HepG2 (cell line): ENCODE measurements around the gene RHBDF2. TPM values are rescaled to one million over a fixed set of nuclear protein-coding genes. Genes with fewer than 3 reads are reported as not detected.

Experiments
- ATF1 ChIP-seq: IDR thresholded peaks from 2 replicates; pipeline ENCODE4 v1.6.1; 2016; ENCODE audit warnings: mild to moderate bottlenecking, control low read depth
- CC2D1A ChIP-seq: sonication (generic); formaldehyde crosslinking; IDR thresholded peaks from 2 replicates; pipeline ENCODE4 v1.8.1; 2023; ENCODE audit warnings: mild to moderate bottlenecking, missing genetic modification reagents
- CEBPB ChIP-seq: IDR thresholded peaks from 2 replicates; pipeline ENCODE4 v1.6.1; 2011; ENCODE audit warnings: low read depth, low read length, improper control_type of control experiment, borderline replicate concordance
- EHMT2 ChIP-seq: fragments of 200-600 bp; sonication (generic); IDR thresholded peaks from 2 replicates; pipeline ENCODE4 v1.7.0; 2017; ENCODE audit warnings: antibody characterized with exemption, low read depth, low read length, borderline replicate concordance
- EZH2 ChIP-seq: conservative IDR thresholded peaks from 2 replicates; pipeline ENCODE4 v1.6.1; 2012; ENCODE audit warnings: mild to moderate bottlenecking, low read depth, low read length, moderate library complexity
- FOXK1 ChIP-seq: sonication (generic); formaldehyde crosslinking; IDR thresholded peaks from 2 replicates; pipeline ENCODE4 v1.4.0; 2020; ENCODE audit warnings: low read depth, missing genetic modification reagents, borderline replicate concordance
- FOXO1 ChIP-seq: sonication (generic); formaldehyde crosslinking; IDR thresholded peaks from 2 replicates; pipeline ENCODE4 v1.4.0; 2020; ENCODE audit warnings: missing genetic modification reagents
- GABPA ChIP-seq, 2 experiments: IDR thresholded peaks; 2 replicates each; pipeline ENCODE4 v1.6.1; 2011 to 2016; ENCODE audit warnings: low read depth in 2 of 2, low read length in 1 of 2, missing biosample characterization in 1 of 2, missing genetic modification characterization in 1 of 2
- HOXA3 ChIP-seq: sonication (generic); formaldehyde crosslinking; IDR thresholded peaks from 2 replicates; pipeline ENCODE4 v1.5.0; 2020; ENCODE audit warnings: missing genetic modification reagents
- MED13 ChIP-seq: sonication (generic); formaldehyde crosslinking; IDR thresholded peaks from 2 replicates; pipeline ENCODE4 v1.5.0; 2020; ENCODE audit warnings: missing genetic modification reagents
- PBX3 ChIP-seq: sonication (generic); formaldehyde crosslinking; IDR thresholded peaks from 2 replicates; pipeline ENCODE4 v1.8.1; 2023; ENCODE audit warnings: missing genetic modification reagents, inconsistent platforms, borderline replicate concordance
- RXRA ChIP-seq: sonication (generic); formaldehyde crosslinking; IDR thresholded peaks from 2 replicates; pipeline ENCODE4 v1.5.1; 2020; ENCODE audit warnings: missing genetic modification reagents
- SPEN ChIP-seq: sonication (generic); formaldehyde crosslinking; IDR thresholded peaks from 2 replicates; pipeline ENCODE4 v1.5.1; 2020; ENCODE audit warnings: low read depth, mild to moderate bottlenecking, missing genetic modification reagents
- ZIK1 ChIP-seq: sonication (generic); formaldehyde crosslinking; IDR thresholded peaks from 2 replicates; pipeline ENCODE4 v1.5.0; 2020; ENCODE audit warnings: mild to moderate bottlenecking, low read depth, missing genetic modification reagents, borderline replicate concordance
- ZKSCAN8 ChIP-seq: IDR thresholded peaks from 2 replicates; pipeline ENCODE4 v1.6.1; 2016; ENCODE audit warnings: borderline replicate concordance, missing genetic modification reagents, missing compliant biosample characterization
- ZNF10 ChIP-seq: sonication (generic); formaldehyde crosslinking; IDR thresholded peaks from 2 replicates; pipeline ENCODE4 v1.4.0; 2020; ENCODE audit warnings: mild to moderate bottlenecking, low read depth, missing genetic modification reagents, borderline replicate concordance
- ZNF354B ChIP-seq: sonication (generic); formaldehyde crosslinking; IDR thresholded peaks from 2 replicates; pipeline ENCODE4 v1.8.0; 2022; ENCODE audit warnings: mild to moderate bottlenecking, missing genetic modification reagents
- ZNF383 ChIP-seq: sonication (generic); formaldehyde crosslinking; IDR thresholded peaks from 2 replicates; pipeline ENCODE4 v1.4.0; 2020; ENCODE audit warnings: missing genetic modification reagents, mild to moderate bottlenecking, borderline replicate concordance
- ZNF589 ChIP-seq: sonication (generic); formaldehyde crosslinking; conservative IDR thresholded peaks from 2 replicates; pipeline ENCODE4 v1.8.0; 2022; ENCODE audit warnings: mild to moderate bottlenecking, moderate library complexity, missing genetic modification reagents
- ZNF746 ChIP-seq: sonication (generic); formaldehyde crosslinking; IDR thresholded peaks from 2 replicates; pipeline ENCODE4 v1.8.0; 2022; ENCODE audit warnings: mild to moderate bottlenecking, missing genetic modification reagents
- ZNF780A ChIP-seq: sonication (generic); formaldehyde crosslinking; IDR thresholded peaks from 2 replicates; pipeline ENCODE4 v1.8.0; 2022; ENCODE audit warnings: mild to moderate bottlenecking, missing genetic modification reagents, moderate library complexity
- polyA plus RNA-seq, 8 experiments: library from polyadenylated mRNA; depleted of rRNA in 3 of 8; stranded (reverse) in 7 of 8; unstranded in 1 of 8; fragments of >200 nt; fragmentation: Illumina TruSeq in 4 of 8; extraction: Trizol in 4 of 8; gene quantifications; 2 replicates each; pipeline versions ENCODE4 v1.2.1 to v1.2.3, GENCODE V29; 2011 to 2016; ENCODE audit warnings: low read depth in 4 of 8, missing spikeins in 1 of 8, mixed read lengths in 1 of 8; ENCODE audit not compliant: insufficient read depth in 1 of 8
- total RNA-seq, 5 experiments: library from RNA; depleted of rRNA; stranded (reverse); fragments of >200 nt; fragmentation: Illumina TruSeq; extraction: Trizol; gene quantifications; 2 replicates each; pipeline ENCODE4 v1.2.3, GENCODE V29; 2016; ENCODE audit warnings: low read depth in 1 of 5
- TF ChIP-seq, protein P1 (sequence below): sonication (generic); formaldehyde crosslinking; IDR thresholded peaks from 2 replicates; pipeline ENCODE4 v1.5.0; 2020; ENCODE audit warnings: mild to moderate bottlenecking, missing genetic modification reagents
- TF ChIP-seq, protein P2 (sequence below): sonication (generic); formaldehyde crosslinking; IDR thresholded peaks from 2 replicates; pipeline ENCODE4 v1.4.0; 2020; ENCODE audit warnings: mild to moderate bottlenecking, low read depth, missing genetic modification reagents
- TF ChIP-seq, protein P3 (sequence below): sonication (generic); formaldehyde crosslinking; IDR thresholded peaks from 2 replicates; pipeline ENCODE4 v1.5.1; 2020; ENCODE audit warnings: missing genetic modification reagents, mild to moderate bottlenecking, borderline replicate concordance

Gene RHBDF2
- total and polyA plus RNA-seq, 2 of the 13 experiments (the other 11 are each of a cell fraction or from before 2014, with no cell fraction given) = 7.8 to 24.2 TPM

GRCh38 chr17:76527430-76528111 is 26.3 kb upstream of the RHBDF2 start (continued):
- TF ChIP-seq, protein P1, sequence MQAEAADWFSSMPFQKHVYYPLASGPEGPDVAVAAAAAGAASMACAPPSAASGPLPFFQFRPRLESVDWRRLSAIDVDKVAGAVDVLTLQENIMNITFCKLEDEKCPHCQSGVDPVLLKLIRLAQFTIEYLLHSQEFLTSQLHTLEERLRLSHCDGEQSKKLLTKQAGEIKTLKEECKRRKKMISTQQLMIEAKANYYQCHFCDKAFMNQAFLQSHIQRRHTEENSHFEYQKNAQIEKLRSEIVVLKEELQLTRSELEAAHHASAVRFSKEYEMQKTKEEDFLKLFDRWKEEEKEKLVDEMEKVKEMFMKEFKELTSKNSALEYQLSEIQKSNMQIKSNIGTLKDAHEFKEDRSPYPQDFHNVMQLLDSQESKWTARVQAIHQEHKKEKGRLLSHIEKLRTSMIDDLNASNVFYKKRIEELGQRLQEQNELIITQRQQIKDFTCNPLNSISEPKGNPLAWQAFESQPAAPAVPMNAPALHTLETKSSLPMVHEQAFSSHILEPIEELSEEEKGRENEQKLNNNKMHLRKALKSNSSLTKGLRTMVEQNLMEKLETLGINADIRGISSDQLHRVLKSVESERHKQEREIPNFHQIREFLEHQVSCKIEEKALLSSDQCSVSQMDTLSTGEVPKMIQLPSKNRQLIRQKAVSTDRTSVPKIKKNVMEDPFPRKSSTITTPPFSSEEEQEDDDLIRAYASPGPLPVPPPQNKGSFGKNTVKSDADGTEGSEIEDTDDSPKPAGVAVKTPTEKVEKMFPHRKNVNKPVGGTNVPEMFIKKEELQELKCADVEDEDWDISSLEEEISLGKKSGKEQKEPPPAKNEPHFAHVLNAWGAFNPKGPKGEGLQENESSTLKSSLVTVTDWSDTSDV (CRISPR knock-in tag) = 0 out of 2 replicates have a peak, but pooled peaks have one; percentile 35
- TF ChIP-seq SPEN (CRISPR knock-in tag) (no peak), FOXO1 (CRISPR knock-in tag) (no peak), ATF1 (no peak), ZNF589 (CRISPR knock-in tag) (no peak), ZKSCAN8 (CRISPR knock-in tag) (no peak), CEBPB (no peak), EZH2 (no peak), PBX3 (CRISPR knock-in tag) (no peak), RXRA (CRISPR knock-in tag) (peak; percentile 17; the same call in 1 of the 2 replicates), ZNF10 (CRISPR knock-in tag) (no peak), GABPA (IDR thresholded peaks at IDR 0.05; ENCODE audit: low read depth, low read length) (no peak), GABPA (CRISPR knock-in tag; IDR thresholded peaks at IDR 0.05; ENCODE audit: low read depth) (no peak), CC2D1A (CRISPR knock-in tag) (no peak), FOXK1 (CRISPR knock-in tag) (no peak), ZNF354B (CRISPR knock-in tag) (no peak), ZIK1 (CRISPR knock-in tag) (no peak), ZNF383 (no peak), MED13 (CRISPR knock-in tag) (no peak), ZNF746 (no peak), EHMT2 (no peak), ZNF780A (no peak), HOXA3 (peak; percentile 37; the same call in 1 of the 2 replicates)
- TF ChIP-seq, protein P2, sequence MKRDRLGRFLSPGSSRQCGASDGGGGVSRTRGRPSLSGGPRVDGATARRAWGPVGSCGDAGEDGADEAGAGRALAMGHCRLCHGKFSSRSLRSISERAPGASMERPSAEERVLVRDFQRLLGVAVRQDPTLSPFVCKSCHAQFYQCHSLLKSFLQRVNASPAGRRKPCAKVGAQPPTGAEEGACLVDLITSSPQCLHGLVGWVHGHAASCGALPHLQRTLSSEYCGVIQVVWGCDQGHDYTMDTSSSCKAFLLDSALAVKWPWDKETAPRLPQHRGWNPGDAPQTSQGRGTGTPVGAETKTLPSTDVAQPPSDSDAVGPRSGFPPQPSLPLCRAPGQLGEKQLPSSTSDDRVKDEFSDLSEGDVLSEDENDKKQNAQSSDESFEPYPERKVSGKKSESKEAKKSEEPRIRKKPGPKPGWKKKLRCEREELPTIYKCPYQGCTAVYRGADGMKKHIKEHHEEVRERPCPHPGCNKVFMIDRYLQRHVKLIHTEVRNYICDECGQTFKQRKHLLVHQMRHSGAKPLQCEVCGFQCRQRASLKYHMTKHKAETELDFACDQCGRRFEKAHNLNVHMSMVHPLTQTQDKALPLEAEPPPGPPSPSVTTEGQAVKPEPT = no peak
- TF ChIP-seq, protein P3, sequence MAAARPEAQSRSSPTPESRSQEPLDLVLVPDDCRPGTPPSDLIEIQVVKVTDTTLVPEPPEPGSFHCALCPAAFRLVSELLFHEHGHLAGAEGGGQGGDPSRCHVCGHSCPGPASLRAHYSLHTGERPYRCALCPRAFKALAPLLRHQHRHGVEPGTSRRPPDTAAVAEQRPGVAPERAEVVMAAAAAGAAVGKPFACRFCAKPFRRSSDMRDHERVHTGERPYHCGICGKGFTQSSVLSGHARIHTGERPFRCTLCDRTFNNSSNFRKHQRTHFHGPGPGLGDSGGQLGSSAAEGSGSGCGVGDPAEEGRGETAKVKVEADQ = no peak
